MM.1S (cell line): ENCODE measurements around the gene ADAMTSL2.

ENCODE experiments used
- DNase-seq: peaks from one replicate; pipeline ENCODE4 v3.0.0-alpha.2; 2015
- H2AFZ ChIP-seq: fragments of 300-600 bp; sonication (generic); 2 replicates; pipeline ENCODE4 v1.6.0; 2016; ENCODE audit warnings: antibody characterized with exemption, low read length
- H3F3A ChIP-seq: fragments of 300-600 bp; sonication (generic); 2 replicates; pipeline ENCODE4 v1.6.1; 2016; ENCODE audit warnings: mild to moderate bottlenecking, antibody characterized with exemption, low read length, moderate library complexity, mixed read lengths; ENCODE audit not compliant: insufficient read depth
- H3K27ac ChIP-seq: fragments of 300-600 bp; sonication (generic); 2 replicates; pipeline ENCODE4 v1.5.1; 2016; ENCODE audit warnings: mild to moderate bottlenecking, low read length
- H3K27me3 ChIP-seq: fragments of 300-600 bp; sonication (generic); replicated peaks from 2 replicates; pipeline ENCODE4 v1.6.0; 2016; ENCODE audit warnings: low read length; ENCODE audit not compliant: insufficient read depth
- H3K36me3 ChIP-seq: fragments of 300-600 bp; sonication (generic); replicated peaks from 2 replicates; pipeline ENCODE4 v1.6.1; 2016; ENCODE audit warnings: mild to moderate bottlenecking, low read length, mixed read lengths; ENCODE audit not compliant: insufficient read depth
- H3K4me1 ChIP-seq: fragments of 300-600 bp; sonication (generic); 2 replicates; pipeline ENCODE4 v1.6.1; 2016; ENCODE audit warnings: low read length, mixed read lengths
- H3K4me2 ChIP-seq: fragments of 300-600 bp; sonication (generic); 2 replicates; pipeline ENCODE4 v1.6.0; 2016; ENCODE audit warnings: low read depth, low read length
- H3K4me3 ChIP-seq: fragments of 300-600 bp; sonication (generic); 2 replicates; pipeline ENCODE4 v1.5.1; 2016; ENCODE audit warnings: low read length, mixed read lengths
- H3K79me2 ChIP-seq: fragments of 300-600 bp; sonication (generic); 2 replicates; pipeline ENCODE4 v1.6.1; 2016; ENCODE audit warnings: mixed run types, low read length, mixed read lengths
- H3K9ac ChIP-seq: fragments of 300-600 bp; sonication (generic); 2 replicates; pipeline ENCODE4 v1.6.1; 2016; ENCODE audit warnings: low read length, mixed read lengths
- H3K9me2 ChIP-seq: fragments of 300-600 bp; sonication (generic); replicated peaks from 2 replicates; pipeline ENCODE4 v1.6.1; 2016; ENCODE audit warnings: mild to moderate bottlenecking, low read length, mixed read lengths; ENCODE audit not compliant: insufficient read depth
- H3K9me3 ChIP-seq: fragments of 300-600 bp; sonication (generic); replicated peaks from 2 replicates; pipeline ENCODE4 v1.6.1; 2016; ENCODE audit warnings: mild to moderate bottlenecking, low read length, mixed read lengths; ENCODE audit not compliant: insufficient read depth
- H4K20me1 ChIP-seq: fragments of 300-600 bp; sonication (generic); 2 replicates; pipeline ENCODE4 v1.6.1; 2016; ENCODE audit warnings: mild to moderate bottlenecking, low read length, moderate library complexity, mixed read lengths; ENCODE audit not compliant: insufficient read depth
- CTCF ChIP-seq: fragments of 300-600 bp; sonication (generic); IDR thresholded peaks from 2 replicates; pipeline ENCODE4 v1.5.1; 2016; ENCODE audit warnings: antibody characterized with exemption, low read length, mixed read lengths
- EZH2 ChIP-seq: fragments of 300-600 bp; sonication (generic); optimal IDR thresholded peaks from 2 replicates; pipeline ENCODE3; 2017; ENCODE audit warnings: low read depth, mild to moderate bottlenecking, antibody characterized with exemption, low read length, mixed read lengths
- EZH2phosphoT487 ChIP-seq: fragments of 300-600 bp; sonication (generic); IDR thresholded peaks from 2 replicates; pipeline ENCODE4 v1.6.1; 2018; ENCODE audit warnings: antibody characterized with exemption, low read length

Gene ADAMTSL2

GRCh38 chr9:133601746-133602145 is 67.2 kb downstream of the ADAMTSL2 start:
- Histone ChIP-seq H3K79me2 (no peaks in the 10 kb centered on the region), H3K4me3 (no peak overlapping the region), H3K4me1 (no peaks in the 10 kb centered on the region), H3K4me2 (no peak overlapping the region), H3K27ac (no peak overlapping the region), H4K20me1 (no peaks in the 10 kb centered on the region), H2AFZ (no peak overlapping the region), H3K9me3 (no peaks in the 10 kb centered on the region), H3F3A (no peaks in the 10 kb centered on the region), H3K36me3 (no peaks in the 10 kb centered on the region), H3K27me3 (peaks cover 83% of the 10 kb centered on the region), H3K9ac (no peak overlapping the region), H3K9me2 (no peaks in the 10 kb centered on the region)
- DNase-seq: no peak
- no peak for TF ChIP-seq CTCF
- no peak for TF ChIP-seq EZH2phosphoT487
- TF ChIP-seq EZH2: no peak

GRCh38 chr9:133602277-133602676 is 67.8 kb downstream of the ADAMTSL2 start:
- no peak overlapping the region for H2AFZ ChIP-seq
- H3K9ac ChIP-seq: no peak overlapping the region
- H3K4me2 ChIP-seq: no peak overlapping the region
- H4K20me1 ChIP-seq: no peaks in the 10 kb centered on the region
- no peaks in the 10 kb centered on the region for H3K9me3 ChIP-seq
- peaks cover 83% of the 10 kb centered on the region for H3K27me3 ChIP-seq
- H3K4me1 ChIP-seq: no peaks in the 10 kb centered on the region
- TF ChIP-seq CTCF (no peak), EZH2 (no peak)
- H3F3A ChIP-seq: no peaks in the 10 kb centered on the region
- no peak for DNase-seq
- no peak overlapping the region for H3K4me3 ChIP-seq
- H3K9me2 ChIP-seq: no peaks in the 10 kb centered on the region
- H3K79me2 ChIP-seq: no peaks in the 10 kb centered on the region
- H3K36me3 ChIP-seq: no peaks in the 10 kb centered on the region
- H3K27ac ChIP-seq: no peak overlapping the region

GRCh38 chr9:133603135-133603927 is 68.8 kb downstream of the ADAMTSL2 start:
- Histone ChIP-seq H3K4me2 (no peak overlapping the region), H3K9me3 (no peaks in the 10 kb centered on the region), H3K79me2 (no peaks in the 10 kb centered on the region), H4K20me1 (no peaks in the 10 kb centered on the region), H3K9ac (no peak overlapping the region), H3K27ac (no peak overlapping the region), H3K4me3 (no peak overlapping the region), H3K4me1 (no peaks in the 10 kb centered on the region), H3K9me2 (no peaks in the 10 kb centered on the region), H3K27me3 (peaks cover 85% of the 10 kb centered on the region), H2AFZ (no peak overlapping the region), H3F3A (no peaks in the 10 kb centered on the region), H3K36me3 (no peaks in the 10 kb centered on the region)
- DNase-seq: no peak
- TF ChIP-seq CTCF (no peak), EZH2phosphoT487 (no peak), EZH2 (no peak)
